ENCODE measurements around the gene ANXA6.

- TF ChIP-seq POLR2A (IDR thresholded peaks at IDR 0.05; ENCODE audit: low read length): no peak
- TF ChIP-seq GATA1 (IDR thresholded peaks at IDR 0.05; ENCODE audit: low read depth, low read length): no peak
Measured at GRCh38 chr5:151076616-151077015, 81.0 kb downstream of the ANXA6 start.
